ENCODE results near the gene PTPRCAP.

DNA sequence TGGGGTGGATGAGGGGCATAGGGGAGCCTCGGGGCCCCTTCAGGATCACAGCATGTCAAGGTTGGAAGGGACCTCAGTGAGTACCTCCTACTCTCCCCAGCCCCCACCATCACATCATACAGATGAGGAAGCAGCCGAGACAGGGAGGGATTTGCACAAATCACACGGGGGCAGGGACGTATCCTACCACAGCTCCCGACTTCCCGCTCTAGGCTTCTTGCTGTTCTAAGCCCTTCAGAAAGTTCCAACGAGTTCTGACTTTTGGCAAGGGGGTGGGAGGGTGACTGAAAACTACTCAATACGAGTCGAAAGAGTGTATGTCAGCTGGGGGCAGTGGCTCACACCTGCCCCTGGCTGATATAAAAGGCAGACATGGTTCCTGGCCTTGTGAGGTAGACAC lies 50.4 kb downstream of the PTPRCAP start:
- TF ChIP-seq CTCF (IDR thresholded peaks at IDR 0.05) = no peak
- no peak for TF ChIP-seq POLR2A (IDR thresholded peaks at IDR 0.05)
